Neuronal stem cell (in vitro differentiated cells): ENCODE results near the gene METTL4.

ENCODE experiments used
- DNase-seq: peaks from one replicate; pipeline ENCODE4 v3.0.0-alpha.2; 2013; ENCODE audit warnings: low spot score
- H2AFZ ChIP-seq: one replicate; pipeline ENCODE4 v1.6.1; 2013; ENCODE audit warnings: mild to moderate bottlenecking, low read length, inconsistent platforms
- H2AK5ac ChIP-seq: 2 replicates; pipeline ENCODE4 v1.6.1; 2013; ENCODE audit warnings: low read depth, mild to moderate bottlenecking, inconsistent platforms, low read length, moderate library complexity, mixed read lengths
- H2BK120ac ChIP-seq: 2 replicates; pipeline ENCODE4 v1.6.1; 2013; ENCODE audit warnings: low read depth, mild to moderate bottlenecking, inconsistent platforms, low read length, moderate library complexity, mixed read lengths
- H2BK12ac ChIP-seq: one replicate; pipeline ENCODE4 v1.6.1; 2013; ENCODE audit warnings: low read length, inconsistent platforms
- H2BK15ac ChIP-seq: 2 replicates; pipeline ENCODE4 v1.6.1; 2013; ENCODE audit warnings: mild to moderate bottlenecking, low read length, inconsistent platforms, mixed read lengths
- H2BK5ac ChIP-seq: one replicate; pipeline ENCODE4 v1.6.1; 2013; ENCODE audit warnings: inconsistent platforms, mild to moderate bottlenecking, low read length, moderate library complexity
- H3K14ac ChIP-seq: one replicate; pipeline ENCODE4 v1.6.1; 2013; ENCODE audit warnings: low read length, inconsistent platforms
- H3K18ac ChIP-seq: 2 replicates; pipeline ENCODE4 v1.6.1; 2013; ENCODE audit warnings: low read length, inconsistent platforms
- H3K23ac ChIP-seq: 2 replicates; pipeline ENCODE4 v1.6.1; 2013; ENCODE audit warnings: low read depth, mild to moderate bottlenecking, mixed read lengths, low read length, inconsistent platforms; ENCODE audit not compliant: poor library complexity
- H3K27ac ChIP-seq: replicated peaks from 3 replicates; pipeline ENCODE4 v1.5.1; 2013; ENCODE audit warnings: low read length, inconsistent platforms
- H3K27me3 ChIP-seq, 3 experiments: 2 replicates each; pipeline ENCODE4 v1.6.1; 2013; ENCODE audit warnings: low read length in 3 of 3, mild to moderate bottlenecking in 2 of 3, inconsistent platforms in 1 of 3, low read depth in 1 of 3, mixed read lengths in 1 of 3, moderate library complexity in 1 of 3; ENCODE audit not compliant: control insufficient read depth in 3 of 3, insufficient read depth in 3 of 3
- H3K36me3 ChIP-seq, 2 donors: replicated peaks in 1 of 2; 2 replicates each; pipeline ENCODE4 v1.6.1; 2013; ENCODE audit warnings: low read length in 2 of 2; ENCODE audit not compliant: control insufficient read depth in 2 of 2, insufficient read depth in 2 of 2
- H3K4ac ChIP-seq: 2 replicates; pipeline ENCODE4 v1.6.1; 2013; ENCODE audit warnings: inconsistent platforms, mild to moderate bottlenecking, low read length, moderate library complexity
- H3K4me1 ChIP-seq, 2 donors: 1 replicate in 1 of 2; 2 replicates in 1 of 2; pipeline ENCODE4 v1.6.1; 2013; ENCODE audit warnings: low read length in 2 of 2, low read depth in 1 of 2; ENCODE audit not compliant: control insufficient read depth in 2 of 2, insufficient read depth in 1 of 2
- H3K4me2 ChIP-seq: one replicate; pipeline ENCODE4 v1.6.1; 2013; ENCODE audit warnings: mild to moderate bottlenecking, low read length, inconsistent platforms; ENCODE audit not compliant: insufficient read depth, poor library complexity, severe bottlenecking
- H3K4me3 ChIP-seq, 2 donors: 2 replicates each; pipeline ENCODE4 v1.5.1; 2013; ENCODE audit warnings: low read length in 2 of 2, mild to moderate bottlenecking in 2 of 2, inconsistent platforms in 1 of 2, moderate library complexity in 1 of 2
- H3K79me1 ChIP-seq: one replicate; pipeline ENCODE4 v1.6.1; 2013; ENCODE audit warnings: low read depth, mild to moderate bottlenecking, inconsistent platforms, low read length, moderate library complexity
- H3K9ac ChIP-seq: one replicate; pipeline ENCODE4 v1.6.1; 2013; ENCODE audit warnings: mild to moderate bottlenecking, low read depth, low read length, inconsistent platforms; ENCODE audit not compliant: poor library complexity
- H3K9me3 ChIP-seq, 2 donors: replicated peaks in 1 of 2; 2 replicates each; pipeline versions ENCODE3 to v1.6.1; 2013; ENCODE audit warnings: low read length in 2 of 2, mild to moderate bottlenecking in 2 of 2, inconsistent platforms in 1 of 2, low read depth in 1 of 2, mixed read lengths in 1 of 2, moderate library complexity in 1 of 2; ENCODE audit not compliant: control insufficient read depth in 2 of 2, insufficient read depth in 1 of 2
- H4K8ac ChIP-seq: one replicate; pipeline ENCODE4 v1.6.1; 2013; ENCODE audit warnings: low read depth, mild to moderate bottlenecking, inconsistent platforms, low read length, moderate library complexity
- H4K91ac ChIP-seq: one replicate; pipeline ENCODE4 v1.6.1; 2013; ENCODE audit warnings: low read length, low read depth, mild to moderate bottlenecking, inconsistent platforms; ENCODE audit not compliant: poor library complexity
- WGBS, 2 donors: extraction: QIAGEN DNeasy Blood & Tissue Kit; methylation state at CpG; one replicate each; pipeline ENCODE4 v1.1.7; 2013; ENCODE audit warnings: missing lambda C conversion rate in 2 of 2, mixed read lengths in 1 of 2; ENCODE audit not compliant: insufficient read length in 2 of 2, insufficient replicate concordance in 1 of 2; ENCODE audit errors: extremely low coverage in 2 of 2; 5-methylcytosine and 5-hydroxymethylcytosine counted together

Gene METTL4

DNA sequence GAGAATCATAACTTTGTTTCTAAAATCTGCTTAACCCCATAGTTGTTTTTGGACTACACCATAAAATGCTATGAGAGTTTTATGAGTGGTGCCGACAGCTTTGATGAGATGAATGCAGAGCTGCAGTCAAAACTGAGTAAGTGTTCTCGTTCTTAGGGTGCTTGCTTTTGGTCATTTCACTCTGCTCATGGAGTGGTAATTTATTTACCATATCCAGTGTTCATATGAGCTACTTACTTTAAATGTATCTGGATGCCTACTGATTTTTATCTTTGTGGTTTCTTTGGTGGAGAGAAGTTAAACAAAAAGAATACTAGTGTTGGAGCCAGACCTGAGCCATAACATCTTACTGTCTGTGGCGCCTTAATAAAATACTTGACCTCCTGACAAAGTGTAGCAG is 16.5 kb upstream of the METTL4 start:
- Histone ChIP-seq H2BK120ac (no peak overlapping the region), H3K27me3 (no peaks in the 10 kb centered on the region), H3K9me3 (no peaks in the 10 kb centered on the region), H3K79me1 (no peaks in the 10 kb centered on the region), H3K36me3 (peaks cover 15 to 98% of the 10 kb centered on the region in 2 donors), H3K4me1 (no peaks in the 10 kb centered on the region), H2BK12ac (no peak overlapping the region), H2BK15ac (no peak overlapping the region), H4K91ac (no peak overlapping the region), H2BK5ac (no peak overlapping the region), H3K18ac (no peak overlapping the region), H2AFZ (no peak overlapping the region), H2AK5ac (no peak overlapping the region), H3K27ac (no peak overlapping the region), H3K4me3 (no peak overlapping the region), H3K23ac (no peak overlapping the region), H3K4me2 (no peak overlapping the region), H4K8ac (no peak overlapping the region), H3K4ac (no peak overlapping the region), H3K14ac (no peak overlapping the region), H3K9ac (no peak overlapping the region)
- WGBS, 2 donors: no CpG with 5 or more reads among the region's 3 CpGs
- no peak for DNase-seq

DNA sequence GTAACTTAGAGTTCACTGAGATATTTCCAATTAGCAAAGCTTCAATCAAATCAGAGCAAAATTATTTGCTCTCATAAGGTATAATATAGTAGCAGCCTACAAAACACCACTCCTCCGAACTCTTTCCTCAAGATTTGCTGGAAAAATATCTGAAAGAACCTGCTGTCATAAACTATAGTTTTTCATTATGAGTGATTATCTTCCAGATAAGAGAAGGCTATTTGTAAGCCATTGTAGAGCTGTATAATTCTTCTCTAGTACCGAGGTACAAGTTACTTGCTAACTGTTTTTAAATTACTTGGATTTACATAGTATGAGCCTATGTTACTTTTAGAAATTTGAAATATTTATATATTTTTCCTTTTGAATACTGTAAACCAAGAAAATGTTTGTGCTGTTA is 2.1 kb upstream of the METTL4 start:
- no peak overlapping the region for H4K8ac ChIP-seq
- no peak overlapping the region for H3K4ac ChIP-seq
- H2BK120ac ChIP-seq: no peak overlapping the region
- H3K79me1 ChIP-seq: peaks cover 6% of the 10 kb centered on the region
- no peak overlapping the region for H3K14ac ChIP-seq
- H2AK5ac ChIP-seq: no peak overlapping the region
- no peak overlapping the region for H2BK5ac ChIP-seq
- no peak overlapping the region for H2BK15ac ChIP-seq
- H3K27me3 ChIP-seq: no peaks in the 10 kb centered on the region
- no peak overlapping the region for H3K27ac ChIP-seq
- H3K4me3 ChIP-seq: peak overlapping the region in 1 of 2 donors; percentile 92
- H3K4me2 ChIP-seq: peak overlapping the region; percentile 26
- H3K4me1 ChIP-seq: peaks cover 3 to 7% of the 10 kb centered on the region in 2 donors
- no peaks in the 10 kb centered on the region for H3K9me3 ChIP-seq
- H2AFZ ChIP-seq: no peak overlapping the region
- peaks cover 10 to 51% of the 10 kb centered on the region in 2 donors for H3K36me3 ChIP-seq
- no peak overlapping the region for H3K18ac ChIP-seq
- H4K91ac ChIP-seq: no peak overlapping the region
- no CpG with 5 or more reads among the region's 2 CpGs for WGBS, 2 donors
- no peak overlapping the region for H3K9ac ChIP-seq
- DNase-seq: no peak
- no peak overlapping the region for H2BK12ac ChIP-seq
- H3K23ac ChIP-seq: no peak overlapping the region

DNA sequence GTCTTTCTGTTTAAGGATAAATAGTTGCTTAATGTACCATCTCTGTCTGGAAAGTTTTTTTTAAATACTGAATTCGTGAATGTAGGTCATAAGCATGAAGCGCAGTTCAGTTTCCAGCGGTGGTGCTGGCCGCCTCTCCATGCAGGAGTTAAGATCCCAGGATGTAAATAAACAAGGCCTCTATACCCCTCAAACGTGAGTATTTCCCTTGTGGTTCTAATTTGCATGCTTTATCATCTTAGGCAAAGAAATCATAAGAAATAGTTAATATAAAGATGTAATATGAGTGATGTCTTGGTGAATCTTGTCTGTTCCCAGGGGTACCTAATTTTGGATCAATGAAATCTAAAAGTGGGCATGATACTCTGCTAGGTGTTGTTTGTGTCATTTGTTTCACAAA is 1.6 kb upstream of the METTL4 start:
- Histone ChIP-seq H3K4ac (no peak overlapping the region), H3K27ac (no peak overlapping the region), H2BK5ac (no peak overlapping the region), H2AFZ (peak overlapping the region; percentile 97), H2BK12ac (no peak overlapping the region), H2BK120ac (no peak overlapping the region), H3K27me3 (no peaks in the 10 kb centered on the region), H3K14ac (no peak overlapping the region), H3K23ac (no peak overlapping the region), H4K8ac (no peak overlapping the region), H3K18ac (no peak overlapping the region), H4K91ac (no peak overlapping the region), H3K79me1 (peaks cover 6% of the 10 kb centered on the region), H2BK15ac (no peak overlapping the region), H3K9me3 (no peaks in the 10 kb centered on the region), H3K36me3 (peaks cover 9 to 46% of the 10 kb centered on the region in 2 donors), H3K9ac (no peak overlapping the region), H3K4me2 (peak overlapping the region; percentile 31), H2AK5ac (no peak overlapping the region), H3K4me3 (peak overlapping the region in 1 of 2 donors; percentile 92), H3K4me1 (peaks cover 3 to 7% of the 10 kb centered on the region in 2 donors)
- no CpG with 5 or more reads among the region's 5 CpGs for WGBS, 2 donors
- DNase-seq: no peak

DNA sequence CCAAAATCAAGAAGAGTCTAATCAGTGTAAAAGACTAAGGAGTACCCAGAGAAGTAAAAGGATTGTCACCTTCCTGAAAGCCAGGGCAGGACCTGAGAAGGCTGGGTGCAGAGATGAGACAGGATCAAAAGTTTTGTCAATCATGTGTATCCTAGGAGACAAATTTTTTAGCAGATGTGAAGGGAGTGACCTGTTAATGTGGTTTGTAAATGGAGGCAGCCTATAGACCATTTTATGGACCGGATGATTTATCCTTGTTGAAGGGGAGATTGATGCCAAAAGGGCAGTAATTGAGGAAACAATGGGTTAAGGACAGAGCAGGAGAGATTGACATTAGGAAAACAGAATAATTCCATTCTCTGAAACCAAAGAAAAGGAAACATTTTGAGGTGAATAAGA is 865 bp upstream of the METTL4 start:
- no peak overlapping the region for H3K18ac ChIP-seq
- DNase-seq: no peak
- no CpG with 5 or more reads among the region's 1 CpG for WGBS, 2 donors

More for the DNA sequence above, 865 bp upstream of the METTL4 start:
- H2AFZ ChIP-seq: peak overlapping the region; percentile 97
- no peak overlapping the region for H2AK5ac ChIP-seq
- no peak overlapping the region for H2BK12ac ChIP-seq
- no peak overlapping the region for H4K91ac ChIP-seq
- H3K4me3 ChIP-seq: peak overlapping the region; percentile 92 to 93
- peak overlapping the region; percentile 55 for H3K4me2 ChIP-seq
- H4K8ac ChIP-seq: no peak overlapping the region
- no peak overlapping the region for H2BK120ac ChIP-seq
- H3K27ac ChIP-seq: no peak overlapping the region
- H3K79me1 ChIP-seq: peaks cover 6% of the 10 kb centered on the region
- H3K9me3 ChIP-seq: no peaks in the 10 kb centered on the region
- peaks cover 3 to 7% of the 10 kb centered on the region in 2 donors for H3K4me1 ChIP-seq
- no peak overlapping the region for H2BK15ac ChIP-seq
- no peak overlapping the region for H3K9ac ChIP-seq
- H2BK5ac ChIP-seq: no peak overlapping the region
- no peaks in the 10 kb centered on the region for H3K27me3 ChIP-seq
- no peak overlapping the region for H3K14ac ChIP-seq
- no peak overlapping the region for H3K4ac ChIP-seq
- H3K23ac ChIP-seq: no peak overlapping the region
- peaks cover 9 to 43% of the 10 kb centered on the region in 2 donors for H3K36me3 ChIP-seq
